PC-3 (cell line): ENCODE results near the gene TNS3. TPM values are rescaled to one million over a fixed set of nuclear protein-coding genes. Genes with fewer than 3 reads are reported as not detected.
A peak's percentile ranks its signal among the peaks of the same experiment; 100 is the strongest.

Experiments used
- ATAC-seq: fragments of 200-7000 bp; cut with Tn5 transposase; 2 replicates; pipeline ENCODE4 v1.9.1; 2020; ENCODE audit warnings: mild to moderate bottlenecking, moderate library complexity
- BruUV-seq: library from RNA; stranded (reverse); fragments of 400-500 nt; replicated peaks from 2 replicates; lab custom pipeline; 2021; lab: Mats Ljungman, UMichigan
- CTCF ChIA-PET: fragments of 300-600 bp; sonication (Branson Sonifier 250); formaldehyde crosslinking; loops from one replicate; lab custom pipeline; 2022; ENCODE audit warnings: antibody characterized with exemption; lab: Charles Lee
- POLR2A ChIA-PET: fragments of 300-600 bp; sonication (Branson Sonifier 250); formaldehyde crosslinking; loops from one replicate; lab custom pipeline; 2022; ENCODE audit warnings: antibody characterized with exemption; ENCODE audit not compliant: unreplicated experiment; lab: Charles Lee
- DNase-seq: peaks from one replicate; pipeline ENCODE4 v3.0.0-alpha.2; 2015
- H2AFZ ChIP-seq: fragments of 300-600 bp; sonication (generic); 2 replicates; pipeline ENCODE4 v1.6.0; 2016; ENCODE audit warnings: antibody characterized with exemption, low read length
- H3F3A ChIP-seq: fragments of 300-600 bp; sonication (generic); one replicate; pipeline ENCODE4 v1.6.0; 2017; ENCODE audit warnings: antibody characterized with exemption, low read length, control low read depth, mild to moderate bottlenecking; ENCODE audit not compliant: unreplicated experiment
- H3K27ac ChIP-seq: fragments of 300-600 bp; sonication (generic); 2 replicates; pipeline ENCODE4 v1.5.1; 2016; ENCODE audit warnings: mild to moderate bottlenecking, low read length
- H3K27me3 ChIP-seq: fragments of 300-600 bp; sonication (generic); 2 replicates; pipeline ENCODE4 v1.6.1; 2016; ENCODE audit warnings: low read length, mixed read lengths
- H3K36me3 ChIP-seq: fragments of 300-600 bp; sonication (generic); 2 replicates; pipeline ENCODE4 v1.6.1; 2016; ENCODE audit warnings: low read depth, mixed run types, low read length, mixed read lengths
- H3K4me1 ChIP-seq: fragments of 300-600 bp; sonication (generic); 2 replicates; pipeline ENCODE4 v1.5.1; 2016; ENCODE audit warnings: low read length; ENCODE audit not compliant: insufficient read depth
- H3K4me2 ChIP-seq: fragments of 300-600 bp; sonication (generic); 2 replicates; pipeline ENCODE4 v1.6.0; 2016; ENCODE audit warnings: low read length
- H3K4me3 ChIP-seq: fragments of 300-600 bp; sonication (generic); 2 replicates; pipeline ENCODE4 v1.5.1; 2016; ENCODE audit warnings: mild to moderate bottlenecking, low read length, mixed read lengths
- H3K79me2 ChIP-seq: fragments of 300-600 bp; sonication (generic); 2 replicates; pipeline ENCODE4 v1.6.1; 2017; ENCODE audit warnings: low read length, mixed read lengths
- H3K9ac ChIP-seq: fragments of 300-600 bp; sonication (generic); 2 replicates; pipeline ENCODE4 v1.6.0; 2016; ENCODE audit warnings: mild to moderate bottlenecking, low read length
- H3K9me2 ChIP-seq: fragments of 300-600 bp; sonication (generic); replicated peaks from 2 replicates; pipeline ENCODE4 v1.6.1; 2016; ENCODE audit warnings: mixed run types, low read length, mixed read lengths
- H3K9me3 ChIP-seq: fragments of 300-600 bp; sonication (generic); 2 replicates; pipeline ENCODE4 v1.6.1; 2016; ENCODE audit warnings: low read length, mixed read lengths
- H4K20me1 ChIP-seq: fragments of 300-600 bp; sonication (generic); 2 replicates; pipeline ENCODE4 v1.6.1; 2016; ENCODE audit warnings: low read length, mixed read lengths
- EZH2 ChIP-seq: fragments of 300-600 bp; sonication (generic); IDR thresholded peaks from one replicate; pipeline ENCODE4 v1.6.1; 2017; ENCODE audit warnings: antibody characterized with exemption, mild to moderate bottlenecking, low read length; ENCODE audit not compliant: unreplicated experiment
- EZH2phosphoT487 ChIP-seq: fragments of 300-600 bp; sonication (generic); IDR thresholded peaks from 2 replicates; pipeline ENCODE4 v1.6.1; 2018; ENCODE audit warnings: mild to moderate bottlenecking, antibody characterized with exemption, low read length, borderline replicate concordance
- intact Hi-C: fragments of 100-400 bp; cut with micrococcal nuclease; formaldehyde crosslinking; loops from 2 replicates; pipeline ENCODE4 v1.9.0; 2023
- total RNA-seq: library from RNA; depleted of rRNA; stranded (reverse); fragments of >200 nt; gene quantifications from 2 replicates; pipeline ENCODE4 v1.2.3, GENCODE V29; 2014
- TF ChIP-seq, protein P1 (sequence below): fragments of 300-600 bp; sonication (generic); conservative IDR thresholded peaks from 2 replicates; pipeline ENCODE4 v1.5.1; 2017; ENCODE audit warnings: antibody characterized with exemption, low read depth, mild to moderate bottlenecking, low read length

Gene TNS3
- total RNA-seq, 1 experiment from 2014 or later: 72.3 TPM

DNA sequence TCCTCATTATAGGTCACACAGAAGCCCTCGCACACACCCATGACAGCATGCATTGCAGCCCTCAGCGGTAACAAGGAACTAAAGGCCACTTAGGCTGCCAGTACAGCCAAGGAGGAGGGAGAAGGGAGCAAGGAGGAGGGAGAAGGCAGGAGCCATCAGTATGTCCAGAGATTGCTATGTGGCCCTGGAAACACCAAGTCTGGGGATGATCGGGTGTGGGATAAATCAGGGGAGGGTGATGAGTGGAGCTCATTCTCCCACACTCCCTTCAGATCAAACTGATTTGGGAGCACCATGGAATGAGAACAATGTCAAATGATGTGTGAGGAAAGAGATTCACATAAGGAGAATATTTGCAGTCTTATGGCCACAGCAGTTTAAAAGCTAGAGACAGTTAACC, 350.9 kb downstream of the TNS3 start:
- Histone ChIP-seq H3K27ac (no peak overlapping the region), H3K4me2 (no peak overlapping the region), H3K9me3 (no peaks in the 10 kb centered on the region), H3K4me3 (no peak overlapping the region), H3K27me3 (no peaks in the 10 kb centered on the region), H3K36me3 (no peaks in the 10 kb centered on the region), H3F3A (no peaks in the 10 kb centered on the region), H3K9me2 (no peaks in the 10 kb centered on the region), H3K4me1 (no peaks in the 10 kb centered on the region), H4K20me1 (no peaks in the 10 kb centered on the region), H3K9ac (no peak overlapping the region), H3K79me2 (no peaks in the 10 kb centered on the region), H2AFZ (no peak overlapping the region)
- TF ChIP-seq EZH2: no peak
- no peak for TF ChIP-seq EZH2phosphoT487
- TF ChIP-seq, protein P1, sequence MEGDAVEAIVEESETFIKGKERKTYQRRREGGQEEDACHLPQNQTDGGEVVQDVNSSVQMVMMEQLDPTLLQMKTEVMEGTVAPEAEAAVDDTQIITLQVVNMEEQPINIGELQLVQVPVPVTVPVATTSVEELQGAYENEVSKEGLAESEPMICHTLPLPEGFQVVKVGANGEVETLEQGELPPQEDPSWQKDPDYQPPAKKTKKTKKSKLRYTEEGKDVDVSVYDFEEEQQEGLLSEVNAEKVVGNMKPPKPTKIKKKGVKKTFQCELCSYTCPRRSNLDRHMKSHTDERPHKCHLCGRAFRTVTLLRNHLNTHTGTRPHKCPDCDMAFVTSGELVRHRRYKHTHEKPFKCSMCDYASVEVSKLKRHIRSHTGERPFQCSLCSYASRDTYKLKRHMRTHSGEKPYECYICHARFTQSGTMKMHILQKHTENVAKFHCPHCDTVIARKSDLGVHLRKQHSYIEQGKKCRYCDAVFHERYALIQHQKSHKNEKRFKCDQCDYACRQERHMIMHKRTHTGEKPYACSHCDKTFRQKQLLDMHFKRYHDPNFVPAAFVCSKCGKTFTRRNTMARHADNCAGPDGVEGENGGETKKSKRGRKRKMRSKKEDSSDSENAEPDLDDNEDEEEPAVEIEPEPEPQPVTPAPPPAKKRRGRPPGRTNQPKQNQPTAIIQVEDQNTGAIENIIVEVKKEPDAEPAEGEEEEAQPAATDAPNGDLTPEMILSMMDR: no peak
- intact Hi-C loops: no loop called here
- DNase-seq (no peak), ATAC-seq (no peak)
- CTCF ChIA-PET: no interaction called here
- BruUV-seq: no TSS peak
- POLR2A ChIA-PET: no interaction called here

DNA sequence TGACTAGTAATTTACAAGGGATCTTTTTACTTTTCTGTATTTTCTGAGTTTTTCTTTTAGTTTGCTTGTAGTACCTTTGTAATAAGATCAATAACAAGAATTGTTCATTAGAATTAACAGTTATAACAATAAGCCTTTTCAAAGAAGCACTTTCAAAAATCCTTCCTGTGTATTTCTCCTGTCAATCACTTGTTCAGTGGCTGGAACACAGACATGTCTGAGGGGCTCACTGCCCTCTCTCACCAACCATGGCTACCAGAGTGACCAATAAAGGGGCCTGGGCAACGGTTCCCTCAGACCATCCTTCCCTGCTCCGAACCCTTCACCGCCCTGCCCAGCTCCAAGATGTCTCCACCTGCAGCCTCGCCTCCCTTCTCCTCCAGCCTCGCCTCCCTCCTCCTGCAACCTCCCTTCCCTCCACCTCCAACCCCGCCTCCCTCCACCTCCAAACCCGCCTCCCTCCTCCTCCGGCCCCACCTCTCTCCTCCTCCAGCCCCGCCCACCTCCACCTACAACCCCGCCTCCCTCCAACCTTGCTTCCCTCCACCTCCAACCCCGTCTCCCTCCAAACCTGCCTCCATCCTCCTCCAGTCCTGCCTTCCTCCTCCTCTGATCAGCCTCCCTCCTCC, 353.4 kb downstream of the TNS3 start:
- intact Hi-C loops: no loop called here
- Histone ChIP-seq H3K27ac (no peak overlapping the region), H3K79me2 (no peaks in the 10 kb centered on the region), H3K27me3 (no peaks in the 10 kb centered on the region), H4K20me1 (no peaks in the 10 kb centered on the region), H3K4me2 (no peak overlapping the region), H3K9ac (no peak overlapping the region), H2AFZ (no peak overlapping the region), H3K9me3 (no peaks in the 10 kb centered on the region), H3F3A (no peaks in the 10 kb centered on the region), H3K4me3 (no peak overlapping the region), H3K36me3 (no peaks in the 10 kb centered on the region), H3K4me1 (no peaks in the 10 kb centered on the region), H3K9me2 (no peaks in the 10 kb centered on the region)
- CTCF ChIA-PET: no interaction called here
- no peak for TF ChIP-seq EZH2phosphoT487
- DNase-seq: peak; percentile 23
- no TSS peak for BruUV-seq
- peak; percentile 29; the same call in 1 of the 2 replicates for ATAC-seq
- POLR2A ChIA-PET: no interaction called here

DNA sequence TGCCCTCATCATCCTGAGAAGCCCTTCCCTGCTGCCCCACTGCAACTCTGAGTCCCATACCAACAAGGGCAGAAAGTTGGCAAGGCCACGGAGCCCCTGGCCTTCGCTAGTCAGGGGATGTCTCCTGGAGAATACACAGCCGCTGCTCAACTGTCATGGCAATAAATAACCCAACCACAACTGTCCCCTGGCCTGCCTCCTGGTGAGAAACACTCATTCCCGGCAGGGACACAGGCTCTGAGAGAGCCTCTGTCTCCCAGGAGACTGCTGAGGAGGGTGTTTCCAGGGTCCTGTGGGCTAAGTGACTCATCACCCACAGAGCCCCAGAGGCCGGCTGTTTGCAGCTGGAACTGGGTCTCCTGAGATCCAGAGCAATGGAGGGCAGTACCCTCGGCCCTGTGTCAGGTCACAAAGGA, 354.1 kb downstream of the TNS3 start:
- BruUV-seq: no TSS peak
- Histone ChIP-seq H3K36me3 (no peaks in the 10 kb centered on the region), H3K9me2 (no peaks in the 10 kb centered on the region), H3K4me3 (no peak overlapping the region), H2AFZ (no peak overlapping the region), H4K20me1 (no peaks in the 10 kb centered on the region), H3K9me3 (no peaks in the 10 kb centered on the region), H3K79me2 (no peaks in the 10 kb centered on the region), H3K27ac (no peak overlapping the region), H3F3A (no peaks in the 10 kb centered on the region), H3K4me2 (no peak overlapping the region), H3K9ac (no peak overlapping the region), H3K27me3 (no peaks in the 10 kb centered on the region), H3K4me1 (no peaks in the 10 kb centered on the region)
- intact Hi-C loops: no loop called here
- peak; percentile 64; the same call in 1 of the 2 replicates for ATAC-seq
- CTCF ChIA-PET: no interaction called here
- TF ChIP-seq EZH2 (no peak), EZH2phosphoT487 (no peak)
- TF ChIP-seq, protein P1: no peak
- peak; percentile 16 for DNase-seq
- POLR2A ChIA-PET: no interaction called here
